Subcutaneous abdominal adipose tissue (tissue), 5 donors: ENCODE data around the gene DR1.

Experiments
- H3K27ac ChIP-seq: one replicate; pipeline ENCODE4 v1.7.0; 2013; ENCODE audit warnings: low read depth, mild to moderate bottlenecking, inconsistent platforms, low read length, moderate library complexity
- H3K27me3 ChIP-seq, 5 donors: one replicate each; pipeline ENCODE4 v1.7.0; 2013; ENCODE audit warnings: low read length in 5 of 5, inconsistent platforms in 1 of 5; ENCODE audit not compliant: control insufficient read depth in 5 of 5, insufficient read depth in 4 of 5
- H3K36me3 ChIP-seq, 5 donors: one replicate each; pipeline ENCODE4 v1.7.0; 2013; ENCODE audit warnings: low read length in 5 of 5; ENCODE audit not compliant: control insufficient read depth in 5 of 5, insufficient read depth in 5 of 5
- H3K4me1 ChIP-seq, 5 donors: one replicate each; pipeline ENCODE4 v1.7.0; 2013; ENCODE audit warnings: low read length in 5 of 5, mild to moderate bottlenecking in 3 of 5, moderate library complexity in 1 of 5; ENCODE audit not compliant: control insufficient read depth in 5 of 5, insufficient read depth in 5 of 5
- H3K4me3 ChIP-seq, 5 donors: one replicate each; pipeline ENCODE4 v1.7.0; 2013; ENCODE audit warnings: low read length in 5 of 5, low read depth in 1 of 5
- H3K9ac ChIP-seq, 5 donors: one replicate each; pipeline ENCODE4 v1.7.0; 2013; ENCODE audit warnings: low read length in 5 of 5, mild to moderate bottlenecking in 4 of 5, moderate library complexity in 3 of 5
- H3K9me3 ChIP-seq, 5 donors: one replicate each; pipeline ENCODE4 v1.7.0; 2013; ENCODE audit warnings: low read length in 5 of 5; ENCODE audit not compliant: control insufficient read depth in 5 of 5
- donor health status: healthy.
- donor health status: healthy.
- donor health status: healthy.
- donor health status: healthy.
- donor health status: healthy.

Gene DR1

GRCh38 chr1:93322349-93322748, 23.4 kb upstream of the DR1 start:
- no peaks in the 10 kb centered on the region for H3K4me1 ChIP-seq
- H3K27me3 ChIP-seq = no peaks in the 10 kb centered on the region
- no peak overlapping the region for H3K4me3 ChIP-seq
- H3K27ac ChIP-seq = no peak overlapping the region
- no peaks in the 10 kb centered on the region for H3K9me3 ChIP-seq
- H3K9ac ChIP-seq = no peak overlapping the region
- H3K36me3 ChIP-seq = no peaks in the 10 kb centered on the region

- Histone ChIP-seq H3K36me3 (no peaks in the 10 kb centered on the region), H3K9ac (no peak overlapping the region), H3K4me3 (no peak overlapping the region), H3K4me1 (no peaks in the 10 kb centered on the region), H3K9me3 (no peaks in the 10 kb centered on the region), H3K27ac (no peak overlapping the region), H3K27me3 (no peaks in the 10 kb centered on the region)
Measured at GRCh38 chr1:93323185-93323820, 22.4 kb upstream of the DR1 start.

GRCh38 chr1:93324486-93325464, 20.9 kb upstream of the DR1 start:
- Histone ChIP-seq H3K27me3 (no peaks in the 10 kb centered on the region), H3K4me1 (no peaks in the 10 kb centered on the region), H3K4me3 (no peak overlapping the region), H3K36me3 (no peaks in the 10 kb centered on the region), H3K9me3 (no peaks in the 10 kb centered on the region), H3K9ac (no peak overlapping the region), H3K27ac (no peak overlapping the region)

- Histone ChIP-seq H3K4me1 (no peaks in the 10 kb centered on the region), H3K4me3 (no peak overlapping the region), H3K36me3 (no peaks in the 10 kb centered on the region), H3K27ac (no peak overlapping the region), H3K9me3 (no peaks in the 10 kb centered on the region), H3K27me3 (no peaks in the 10 kb centered on the region), H3K9ac (no peak overlapping the region)
Measured at GRCh38 chr1:93328809-93329760, 16.6 kb upstream of the DR1 start.

GRCh38 chr1:93330196-93330595, 15.5 kb upstream of the DR1 start:
- Histone ChIP-seq H3K4me3 (no peak overlapping the region), H3K4me1 (no peaks in the 10 kb centered on the region), H3K27me3 (no peaks in the 10 kb centered on the region), H3K27ac (no peak overlapping the region), H3K36me3 (no peaks in the 10 kb centered on the region), H3K9ac (no peak overlapping the region), H3K9me3 (no peaks in the 10 kb centered on the region)

- H3K9ac ChIP-seq = no peak overlapping the region
- no peak overlapping the region for H3K27ac ChIP-seq
- no peaks in the 10 kb centered on the region for H3K27me3 ChIP-seq
Measured at GRCh38 chr1:93330617-93331016, 15.1 kb upstream of the DR1 start.

GRCh38 chr1:93331412-93331811, 14.3 kb upstream of the DR1 start:
- H3K27me3 ChIP-seq = no peaks in the 10 kb centered on the region
- no peaks in the 10 kb centered on the region for H3K9me3 ChIP-seq
- H3K27ac ChIP-seq = no peak overlapping the region
- H3K9ac ChIP-seq = no peak overlapping the region
- H3K4me1 ChIP-seq = no peaks in the 10 kb centered on the region
- no peak overlapping the region for H3K4me3 ChIP-seq
- no peaks in the 10 kb centered on the region for H3K36me3 ChIP-seq

More at GRCh38 chr1:93330617-93331016, 15.1 kb upstream of the DR1 start:
- Histone ChIP-seq H3K36me3 (no peaks in the 10 kb centered on the region), H3K4me3 (no peak overlapping the region), H3K9me3 (no peaks in the 10 kb centered on the region), H3K4me1 (no peaks in the 10 kb centered on the region)

- Histone ChIP-seq H3K9ac (no peak overlapping the region), H3K27ac (no peak overlapping the region), H3K9me3 (no peaks in the 10 kb centered on the region), H3K27me3 (no peaks in the 10 kb centered on the region), H3K4me1 (no peaks in the 10 kb centered on the region), H3K36me3 (peaks cover 0 to 2% (median 0%) of the 10 kb centered on the region in 5 donors), H3K4me3 (no peak overlapping the region)
Measured at GRCh38 chr1:93332368-93332767, 13.3 kb upstream of the DR1 start.

GRCh38 chr1:93338387-93339146, 7.1 kb upstream of the DR1 start:
- Histone ChIP-seq H3K9me3 (no peaks in the 10 kb centered on the region), H3K27ac (no peak overlapping the region), H3K4me3 (no peak overlapping the region), H3K9ac (no peak overlapping the region), H3K36me3 (peaks cover 8 to 16% (median 10%) of the 10 kb centered on the region in 5 donors), H3K27me3 (no peaks in the 10 kb centered on the region), H3K4me1 (no peaks in the 10 kb centered on the region)
